ENCODE data around the gene UPK2. TPM values are rescaled to one million over a fixed set of nuclear protein-coding genes. Genes with fewer than 3 reads are reported as not detected.

Gene UPK2
- total RNA-seq = not detected

- Histone ChIP-seq H3K9me3 (no peaks in the 10 kb centered on the region), H3K27ac (no peak within 1 kb of the TSS), H3K4me1 (no peaks in the 10 kb centered on the region), H3K36me3 (no peaks in the 10 kb centered on the region), H3K4me3 (no peak within 1 kb of the TSS), H3K27me3 (no peaks in the 10 kb centered on the region)
- TF ChIP-seq CTCF (IDR thresholded peaks at IDR 0.05) (peak; percentile 90 to 98 (median 96)), POLR2A (IDR thresholded peaks at IDR 0.05) (peak in 1 of 2 donors; percentile 7)
- intact Hi-C loops (cut with DNase I; ENCODE audit: low total_unique reads) = loop anchor here (5.0 to 10.0 kb wide), 2 partner anchors 51 to 269 kb away; no protein-coding TSS in a partner anchor
- DNase-seq = peak; percentile 85 to 89
Observed at GRCh38 chr11:118956094-118956846, at the start of gene UPK2. Gene UPK2, plus strand, starts transcription at chr11:118956298. Its CDS starts 53 bp downstream, at chr11:118956351.

GRCh38 chr11:118907051-118908042, 48.8 kb upstream of the UPK2 start:
- TF ChIP-seq POLR2A (IDR thresholded peaks at IDR 0.05) (peak in 1 of 2 donors; percentile 14), CTCF (IDR thresholded peaks at IDR 0.05) (peak; percentile 87 to 98 (median 96))
- Histone ChIP-seq H3K4me1 (peaks cover 4 to 23% of the 10 kb centered on the region in 2 donors), H3K36me3 (no peaks in the 10 kb centered on the region)

GRCh38 chr11:118908264-118908663, 47.8 kb upstream of the UPK2 start:
- Histone ChIP-seq H3K4me3 (no peak overlapping the region), H3K27ac (peak overlapping the region; percentile 99 to 100), H3K27me3 (no peaks in the 10 kb centered on the region), H3K36me3 (no peaks in the 10 kb centered on the region), H3K4me1 (peaks cover 8 to 32% of the 10 kb centered on the region in 2 donors), H3K9me3 (no peaks in the 10 kb centered on the region)
- no peak for DNase-seq
- no peak for TF ChIP-seq POLR2A (IDR thresholded peaks at IDR 0.05)
- TF ChIP-seq CTCF (IDR thresholded peaks at IDR 0.05) = no peak
- intact Hi-C loops (cut with DNase I; ENCODE audit: low total_unique reads) = loop anchor here (2.0 to 10.0 kb wide), 2 partner anchors 21 to 47 kb away; partner anchors contain the start of gene UPK2

More at GRCh38 chr11:118907051-118908042, 48.8 kb upstream of the UPK2 start:
- Histone ChIP-seq H3K9me3 (no peaks in the 10 kb centered on the region), H3K27ac (peak overlapping the region; percentile 99 to 100), H3K4me3 (no peak overlapping the region), H3K27me3 (no peaks in the 10 kb centered on the region)
- intact Hi-C loops (cut with DNase I; ENCODE audit: low total_unique reads) = loop anchor here (2.0 to 10.0 kb wide), 2 partner anchors 21 to 47 kb away; partner anchors contain the start of gene UPK2
- DNase-seq = peak; percentile 85 to 87

GRCh38 chr11:118908901-118909618, 47.0 kb upstream of the UPK2 start:
- H3K9me3 ChIP-seq = no peaks in the 10 kb centered on the region
- DNase-seq = peak; percentile 93 to 95
- no peaks in the 10 kb centered on the region for H3K27me3 ChIP-seq
- peak overlapping the region; percentile 32 to 46 for H3K4me3 ChIP-seq
- peaks cover 8 to 40% of the 10 kb centered on the region in 2 donors for H3K4me1 ChIP-seq
- intact Hi-C loops (cut with DNase I; ENCODE audit: low total_unique reads) = loop anchor here (2.0 to 10.0 kb wide), 2 partner anchors 20 to 46 kb away; partner anchors contain the start of gene UPK2
- peak overlapping the region; percentile 99 to 100 for H3K27ac ChIP-seq
- no peaks in the 10 kb centered on the region for H3K36me3 ChIP-seq
- TF ChIP-seq CTCF (IDR thresholded peaks at IDR 0.05) = peak in 3 of 4 experiments; percentile 2 to 15 (median 8)
- peak; percentile 47 to 76 for TF ChIP-seq POLR2A (IDR thresholded peaks at IDR 0.05)

Measured in uterus (tissue), 4 donors.